ENCODE data around the gene HEY2.
A peak's percentile ranks its signal among the peaks of the same experiment; 100 is the strongest.

Gene HEY2

GRCh38 chr6:125745281-125746018, 4.0 kb upstream of the HEY2 start:
- no peak for DNase-seq

- DNase-seq: no peak
These were observed 3.4 kb upstream of the HEY2 start for GRCh38 chr6:125746019-125746414.

DNA sequence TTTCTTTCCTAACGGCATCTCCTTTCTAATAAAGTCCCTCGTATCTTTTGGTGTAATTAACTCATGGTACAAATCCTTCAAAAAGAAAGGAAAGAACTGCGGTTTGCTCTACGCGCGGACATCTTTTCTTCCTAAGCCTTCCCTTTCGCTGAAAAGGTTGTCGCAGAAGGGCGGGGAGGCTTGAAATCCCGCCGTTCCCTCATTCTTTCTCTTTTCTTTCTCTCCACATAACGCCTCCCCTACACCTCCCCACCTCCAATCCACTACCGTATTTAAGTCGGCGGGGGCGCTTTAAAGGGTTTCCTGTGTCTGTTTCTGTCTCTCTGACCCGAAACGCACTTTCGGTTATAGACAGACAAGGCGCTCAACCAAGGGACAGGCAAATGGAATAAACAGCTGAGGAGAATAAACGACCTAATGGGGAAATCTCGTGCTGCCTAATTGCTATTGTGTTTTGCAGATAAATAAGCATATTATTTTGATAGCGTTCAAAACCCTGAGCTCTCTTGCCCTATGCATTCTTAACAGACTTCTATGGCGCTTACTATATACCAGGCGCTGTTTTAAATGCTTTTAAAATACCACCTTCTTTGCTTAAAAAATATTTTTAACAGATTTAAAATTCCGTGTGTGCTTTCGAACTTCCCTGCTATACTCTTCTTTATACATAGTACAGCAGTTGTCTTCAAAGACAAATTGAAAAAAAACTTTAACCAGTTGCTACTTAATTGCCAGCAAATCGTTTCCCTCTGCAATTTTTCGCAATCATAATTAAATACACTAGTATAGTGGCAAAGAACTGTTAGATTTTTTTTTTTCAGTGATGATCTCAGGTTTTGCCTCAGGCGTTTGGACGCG, 2.5 kb upstream of the HEY2 start:
- DNase-seq: peak; percentile 75

DNA sequence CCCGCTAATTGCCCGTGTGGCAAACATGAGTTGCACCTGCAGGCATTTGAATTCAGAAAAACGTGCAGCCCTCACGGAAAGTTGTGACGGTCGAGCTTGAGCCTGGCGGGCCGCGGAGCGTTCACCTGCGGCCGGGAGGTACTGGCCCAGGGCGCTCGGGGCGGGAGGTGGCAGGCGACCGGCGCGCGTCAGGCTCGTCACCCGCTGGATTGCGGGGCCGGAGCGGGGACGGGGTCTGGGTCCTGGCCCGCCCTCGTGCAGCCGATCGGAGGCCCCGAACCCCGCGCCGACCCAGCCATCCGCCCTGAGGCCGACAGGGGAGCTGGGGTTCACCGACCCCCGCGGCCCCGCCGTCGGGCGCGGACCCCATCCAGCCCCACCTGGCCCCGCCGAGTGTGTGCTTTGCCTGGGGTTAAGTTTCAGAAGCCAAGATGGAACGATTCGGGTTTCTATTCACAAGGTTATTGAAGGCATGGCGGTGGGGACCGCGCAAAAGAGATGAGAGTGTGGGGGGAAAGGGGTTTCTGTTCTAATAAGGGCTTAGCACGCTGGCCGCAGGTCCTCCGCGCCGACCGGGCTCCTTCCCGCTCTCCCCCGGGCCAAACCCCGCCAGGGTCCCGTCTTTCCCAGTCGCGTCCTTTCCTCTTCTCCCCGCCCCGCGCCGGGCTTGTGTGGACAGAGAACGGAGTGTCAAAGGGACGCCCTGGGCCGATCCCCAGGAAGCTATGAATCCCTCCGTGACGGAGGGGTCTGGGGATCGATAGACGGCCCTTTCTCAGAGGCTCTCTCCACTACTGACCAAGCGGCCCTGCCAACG, 1.6 kb upstream of the HEY2 start:
- peak; percentile 28 for DNase-seq

DNA sequence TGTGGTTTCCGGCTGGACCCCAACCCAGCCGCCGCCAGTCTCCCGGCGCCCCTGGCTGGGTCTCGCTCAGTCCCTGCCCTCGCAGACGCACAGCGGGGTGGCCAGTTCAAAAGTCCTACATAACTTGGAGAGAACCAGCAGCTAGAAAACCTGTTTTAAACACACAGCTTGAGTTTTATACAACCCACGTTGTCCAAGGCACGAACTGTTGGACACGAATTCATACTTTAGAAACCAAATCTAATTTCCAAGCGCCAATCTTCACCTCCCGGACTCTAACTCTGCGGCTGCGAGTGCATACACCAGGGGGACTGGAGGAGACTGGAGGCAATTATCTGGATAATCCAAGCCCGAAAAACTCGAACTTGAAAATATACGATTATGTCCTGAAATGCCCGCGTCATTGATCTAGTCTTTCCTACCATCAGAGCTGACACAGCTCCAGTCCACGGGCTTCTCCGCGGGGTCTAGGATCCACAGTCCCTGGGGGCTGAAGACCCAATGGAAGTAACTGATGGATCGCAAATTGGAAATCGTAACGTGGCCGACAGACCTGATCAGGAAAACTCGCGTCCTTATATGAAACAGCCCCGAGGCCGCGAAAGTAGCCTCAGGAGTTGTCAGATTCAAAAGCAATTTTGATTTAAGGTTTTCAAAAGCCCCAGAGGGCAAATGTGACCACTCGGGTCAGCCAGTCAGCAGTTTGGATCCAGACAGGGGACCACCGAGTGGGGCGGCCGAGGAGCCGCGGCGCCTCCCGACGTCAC, 843 bp upstream of the HEY2 start:
- DNase-seq: peak; percentile 38

DNA sequence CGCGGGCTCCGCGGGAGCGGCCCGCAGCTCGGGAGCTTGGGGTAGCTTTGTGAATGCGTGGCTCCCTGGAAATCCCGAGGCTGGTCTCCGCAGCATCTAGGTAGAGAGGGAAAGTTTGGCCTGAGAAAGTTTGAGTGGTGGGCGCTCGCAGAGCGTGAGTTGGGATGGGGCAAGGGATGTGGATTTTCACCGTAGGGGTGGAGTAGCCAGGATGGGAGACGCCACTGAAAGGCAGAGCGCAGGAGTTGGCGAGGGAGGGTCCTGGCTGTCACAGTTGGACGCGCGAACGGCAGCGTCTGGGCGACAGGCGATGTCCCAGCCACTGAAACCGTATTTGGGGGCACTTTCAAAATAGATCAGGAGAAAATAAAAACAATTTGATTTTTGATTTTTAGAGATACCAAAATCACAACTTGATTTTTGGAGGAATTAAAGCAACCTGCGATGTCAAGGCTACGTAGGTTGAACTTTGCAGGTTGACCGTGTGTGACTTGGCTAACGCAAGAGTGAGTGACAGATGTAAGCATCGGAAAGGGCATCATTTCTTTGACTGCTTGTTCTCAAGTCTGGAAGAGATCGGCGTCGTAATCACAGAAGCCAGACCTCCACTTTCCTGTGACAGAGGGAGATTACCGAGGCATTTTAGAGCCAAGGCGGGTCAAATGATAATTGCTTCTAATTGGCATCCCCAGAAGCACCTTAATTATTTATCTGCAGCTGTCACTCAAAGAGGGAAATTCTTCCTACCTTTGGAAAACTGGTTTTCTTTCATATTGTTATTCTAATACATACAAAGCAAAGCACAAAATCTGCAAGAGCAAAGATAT, 646 bp downstream of the HEY2 start:
- DNase-seq: peak; percentile 42

DNA sequence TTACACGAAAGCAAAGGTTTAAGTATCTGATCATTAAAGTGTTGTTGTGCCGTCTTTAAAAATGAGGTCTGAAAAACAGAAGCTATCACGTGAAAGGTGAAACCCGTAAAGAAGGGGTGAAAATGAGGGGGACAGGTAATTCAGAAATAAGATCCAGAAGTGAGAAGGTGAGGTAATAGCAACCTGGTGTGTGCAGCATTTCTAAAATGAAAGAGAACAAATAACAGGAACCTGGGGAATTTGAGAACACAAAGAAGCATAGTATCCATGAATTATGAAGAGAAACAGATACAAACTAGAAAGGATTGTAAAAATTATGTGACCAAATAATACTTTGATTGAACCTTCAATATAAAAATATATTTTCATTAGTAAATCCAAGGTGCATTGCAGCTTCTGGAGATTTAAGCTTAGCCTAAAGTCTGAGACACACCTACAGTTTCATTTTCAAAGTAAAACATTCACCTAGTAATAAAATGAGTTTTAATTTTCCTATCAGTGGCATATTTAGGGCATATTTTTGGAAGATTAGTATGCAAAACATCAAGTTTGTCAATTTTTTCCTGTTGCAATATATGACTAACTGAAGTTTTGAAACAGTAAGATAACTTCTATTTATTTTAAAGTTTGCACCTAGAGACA, 1.4 kb downstream of the HEY2 start:
- DNase-seq: no peak

DNA sequence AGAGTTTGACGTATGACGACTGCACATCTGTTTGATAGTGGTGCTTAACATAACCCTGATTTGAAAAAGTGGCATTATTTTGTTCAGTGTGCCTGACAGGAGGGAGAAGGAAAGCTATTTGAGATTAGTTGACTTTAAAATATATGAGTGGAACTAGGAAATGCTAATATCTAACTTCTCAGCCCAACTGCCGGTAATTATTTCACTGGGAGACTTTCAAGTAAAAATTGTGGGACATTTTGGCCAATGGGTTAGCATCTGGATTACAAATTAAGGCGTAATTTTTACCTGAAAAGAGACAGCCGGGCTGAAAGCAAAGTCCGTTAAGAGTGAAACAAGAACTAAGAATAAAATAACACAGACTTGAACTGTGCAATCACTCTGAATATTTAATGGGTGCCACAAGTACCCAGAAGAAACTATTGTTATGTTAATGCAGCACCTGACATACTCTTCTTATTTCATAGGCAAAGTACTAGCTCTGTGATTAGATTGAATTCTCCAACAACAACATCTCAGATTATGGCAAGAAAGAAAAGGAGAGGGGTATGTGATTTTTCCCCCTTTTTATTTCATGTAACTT, 2.0 kb downstream of the HEY2 start:
- DNase-seq: no peak

DNA sequence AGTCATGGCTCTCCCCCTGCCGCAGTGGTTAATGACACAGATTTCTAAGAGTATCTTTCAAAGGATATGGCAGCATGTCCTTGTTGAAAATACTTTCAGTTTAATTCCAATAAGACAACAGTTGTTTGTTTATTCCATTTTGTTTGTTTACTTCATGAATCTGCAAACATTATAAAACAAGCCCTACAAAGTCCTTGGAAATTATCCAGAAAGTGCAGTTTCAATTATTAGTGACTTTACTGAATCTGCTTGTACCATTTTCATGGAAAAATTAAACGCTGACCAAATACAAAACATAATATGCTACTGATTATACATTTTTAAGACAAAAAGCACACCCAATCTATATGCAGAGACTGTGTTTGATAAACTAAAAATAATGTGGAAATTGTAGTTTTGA, 3.3 kb downstream of the HEY2 start:
- DNase-seq: no peak

GRCh38 chr6:125753218-125753936, 3.9 kb downstream of the HEY2 start:
- peak; percentile 60 for DNase-seq

GRCh38 chr6:125753937-125754259, 4.5 kb downstream of the HEY2 start:
- no peak for DNase-seq

DNA sequence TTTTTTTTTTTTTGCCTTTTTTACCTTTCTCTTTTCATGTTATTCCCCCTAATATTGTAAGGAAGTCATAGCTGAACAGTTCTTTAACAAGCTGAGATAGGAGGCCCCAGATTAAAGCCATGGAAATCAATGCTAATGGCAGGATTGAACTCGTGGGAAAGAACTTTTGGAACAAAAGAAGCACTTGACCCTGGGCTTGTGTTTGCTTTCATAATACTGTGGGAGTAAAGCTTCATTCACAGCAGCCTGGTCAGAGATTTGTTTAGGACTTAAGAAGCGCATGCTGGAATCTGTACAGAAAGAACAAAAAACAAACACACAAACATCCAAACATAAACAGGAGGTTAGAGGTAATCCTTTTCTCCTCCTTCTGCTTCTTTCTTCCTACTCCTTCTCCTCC, 5.1 kb downstream of the HEY2 start:
- DNase-seq: no peak

- DNase-seq: peak; percentile 14
These were observed 9.9 kb downstream of the HEY2 start for GRCh38 chr6:125759184-125759902.

GRCh38 chr6:125759959-125760457, 10.6 kb downstream of the HEY2 start:
- DNase-seq: no peak

- DNase-seq: no peak
These were observed 14.8 kb downstream of the HEY2 start for GRCh38 chr6:125764121-125764671.

GRCh38 chr6:125765944-125766343, 16.5 kb downstream of the HEY2 start:
- no peak for DNase-seq

- DNase-seq: no peak
These were observed 17.2 kb downstream of the HEY2 start for GRCh38 chr6:125766641-125767040.

DNA sequence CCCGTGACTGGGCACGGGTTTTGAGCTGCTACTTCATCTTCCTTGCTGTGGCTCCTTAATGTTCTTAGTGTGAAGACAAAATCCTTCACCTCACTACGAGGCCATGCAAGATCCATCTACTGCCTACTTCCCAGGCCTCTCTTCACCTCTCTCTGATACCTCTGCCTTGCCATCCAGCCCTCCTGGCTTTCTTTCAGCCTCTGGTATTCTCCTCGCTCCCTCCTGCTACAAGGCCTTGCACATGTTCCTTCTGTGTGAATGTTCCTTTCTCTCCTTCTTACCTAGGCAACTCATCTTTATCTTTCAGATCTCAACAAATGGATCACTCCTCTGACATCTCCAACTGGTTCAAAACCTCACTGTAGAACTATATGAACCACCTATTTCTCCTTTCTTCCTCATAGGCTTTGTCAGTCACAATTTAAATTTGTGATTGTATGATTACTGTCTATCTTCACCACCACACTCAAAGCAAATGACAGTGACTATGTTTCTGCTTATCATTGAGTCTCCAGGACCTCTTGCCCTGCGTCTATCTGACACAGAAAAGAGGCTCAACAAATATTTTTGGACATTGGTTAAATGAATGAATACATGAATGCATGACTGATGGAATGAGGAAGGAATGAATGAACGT, 19.8 kb downstream of the HEY2 start:
- DNase-seq: no peak

All from hematopoietic multipotent progenitor cell treated with erythropoietin and hydrocortisone succinate and interleukin-3 and kit ligand, for 4 days (in vitro differentiated cells).